WTC11 (cell line): Measurements from ENCODE around the gene CANX.

Source experiments
- CBFB ChIP-seq: sonication (generic); formaldehyde crosslinking; IDR thresholded peaks from 2 replicates; pipeline ENCODE4 v1.8.1; 2022; ENCODE audit warnings: mild to moderate bottlenecking, low read depth, missing genetic modification reagents
- RELA ChIP-seq: sonication (generic); formaldehyde crosslinking; IDR thresholded peaks from 2 replicates; pipeline ENCODE4 v1.8.1; 2022; ENCODE audit warnings: missing genetic modification reagents, mild to moderate bottlenecking, borderline replicate concordance
- TEAD1 ChIP-seq: sonication (generic); formaldehyde crosslinking; IDR thresholded peaks from 2 replicates; pipeline ENCODE4 v1.8.0; 2022; ENCODE audit warnings: mild to moderate bottlenecking, missing genetic modification reagents
- ZNF232 ChIP-seq: sonication (generic); formaldehyde crosslinking; IDR thresholded peaks from 2 replicates; pipeline ENCODE4 v1.8.0; 2022; ENCODE audit warnings: mild to moderate bottlenecking, missing genetic modification reagents
- TF ChIP-seq, protein P1 (sequence below): fragments of 200-600 bp; IDR thresholded peaks from 2 replicates; pipeline ENCODE4 v1.8.0; 2022; ENCODE audit warnings: antibody characterized with exemption
- TF ChIP-seq, protein P2 (sequence below): sonication (generic); formaldehyde crosslinking; IDR thresholded peaks from 2 replicates; pipeline ENCODE4 v1.8.0; 2022; ENCODE audit warnings: mild to moderate bottlenecking, missing genetic modification reagents
- TF ChIP-seq, protein P3 (sequence below): sonication (generic); formaldehyde crosslinking; IDR thresholded peaks from 2 replicates; pipeline ENCODE4 v1.8.1; 2023; ENCODE audit warnings: mild to moderate bottlenecking, missing genetic modification reagents, moderate library complexity
- TF ChIP-seq, protein P4 (sequence below): sonication (generic); formaldehyde crosslinking; IDR thresholded peaks from 2 replicates; pipeline ENCODE4 v1.8.0; 2022; ENCODE audit warnings: mild to moderate bottlenecking, missing genetic modification reagents

DNA sequence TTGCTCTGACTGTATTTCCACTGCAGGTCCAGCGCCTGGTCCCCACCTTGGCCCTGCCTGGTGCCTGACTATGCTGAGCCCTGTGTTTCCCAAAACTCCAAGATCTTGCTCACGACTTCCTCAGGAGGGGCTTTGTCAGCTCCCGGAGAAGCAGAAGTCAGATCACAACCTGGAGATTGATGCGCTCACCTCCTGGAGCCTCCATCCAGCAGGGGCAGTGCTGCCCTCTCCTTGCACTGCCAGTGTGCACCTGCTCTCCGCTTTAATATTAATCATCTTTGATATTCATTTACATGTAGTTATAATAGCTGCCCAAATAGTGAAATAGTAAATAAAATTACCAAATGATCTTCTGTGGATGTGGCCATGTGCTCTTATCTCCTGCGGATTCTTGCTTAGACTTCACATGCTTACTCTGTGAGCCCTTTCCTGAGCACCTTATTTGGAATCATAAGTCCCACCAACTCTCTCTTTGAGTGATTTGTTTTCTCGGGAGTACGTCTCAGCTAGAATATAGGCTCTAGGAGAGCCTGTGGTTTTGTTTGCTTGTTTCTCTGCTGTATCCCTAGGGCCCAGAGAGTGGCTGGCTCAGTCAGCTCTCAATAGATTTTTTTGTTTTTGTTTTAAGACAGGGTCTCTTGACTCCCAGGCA is 51.2 kb downstream of the CANX start:
- TF ChIP-seq, protein P1, sequence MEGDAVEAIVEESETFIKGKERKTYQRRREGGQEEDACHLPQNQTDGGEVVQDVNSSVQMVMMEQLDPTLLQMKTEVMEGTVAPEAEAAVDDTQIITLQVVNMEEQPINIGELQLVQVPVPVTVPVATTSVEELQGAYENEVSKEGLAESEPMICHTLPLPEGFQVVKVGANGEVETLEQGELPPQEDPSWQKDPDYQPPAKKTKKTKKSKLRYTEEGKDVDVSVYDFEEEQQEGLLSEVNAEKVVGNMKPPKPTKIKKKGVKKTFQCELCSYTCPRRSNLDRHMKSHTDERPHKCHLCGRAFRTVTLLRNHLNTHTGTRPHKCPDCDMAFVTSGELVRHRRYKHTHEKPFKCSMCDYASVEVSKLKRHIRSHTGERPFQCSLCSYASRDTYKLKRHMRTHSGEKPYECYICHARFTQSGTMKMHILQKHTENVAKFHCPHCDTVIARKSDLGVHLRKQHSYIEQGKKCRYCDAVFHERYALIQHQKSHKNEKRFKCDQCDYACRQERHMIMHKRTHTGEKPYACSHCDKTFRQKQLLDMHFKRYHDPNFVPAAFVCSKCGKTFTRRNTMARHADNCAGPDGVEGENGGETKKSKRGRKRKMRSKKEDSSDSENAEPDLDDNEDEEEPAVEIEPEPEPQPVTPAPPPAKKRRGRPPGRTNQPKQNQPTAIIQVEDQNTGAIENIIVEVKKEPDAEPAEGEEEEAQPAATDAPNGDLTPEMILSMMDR: no peak
- TF ChIP-seq TEAD1 (no peak), RELA (no peak), CBFB (CRISPR knock-in tag) (no peak), ZNF232 (CRISPR knock-in tag) (no peak)
- TF ChIP-seq, protein P2, sequence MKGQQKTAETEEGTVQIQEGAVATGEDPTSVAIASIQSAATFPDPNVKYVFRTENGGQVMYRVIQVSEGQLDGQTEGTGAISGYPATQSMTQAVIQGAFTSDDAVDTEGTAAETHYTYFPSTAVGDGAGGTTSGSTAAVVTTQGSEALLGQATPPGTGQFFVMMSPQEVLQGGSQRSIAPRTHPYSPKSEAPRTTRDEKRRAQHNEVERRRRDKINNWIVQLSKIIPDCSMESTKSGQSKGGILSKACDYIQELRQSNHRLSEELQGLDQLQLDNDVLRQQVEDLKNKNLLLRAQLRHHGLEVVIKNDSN (CRISPR knock-in tag): no peak
- TF ChIP-seq, protein P3, sequence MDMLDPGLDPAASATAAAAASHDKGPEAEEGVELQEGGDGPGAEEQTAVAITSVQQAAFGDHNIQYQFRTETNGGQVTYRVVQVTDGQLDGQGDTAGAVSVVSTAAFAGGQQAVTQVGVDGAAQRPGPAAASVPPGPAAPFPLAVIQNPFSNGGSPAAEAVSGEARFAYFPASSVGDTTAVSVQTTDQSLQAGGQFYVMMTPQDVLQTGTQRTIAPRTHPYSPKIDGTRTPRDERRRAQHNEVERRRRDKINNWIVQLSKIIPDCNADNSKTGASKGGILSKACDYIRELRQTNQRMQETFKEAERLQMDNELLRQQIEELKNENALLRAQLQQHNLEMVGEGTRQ (CRISPR knock-in tag): no peak
- TF ChIP-seq, protein P4, sequence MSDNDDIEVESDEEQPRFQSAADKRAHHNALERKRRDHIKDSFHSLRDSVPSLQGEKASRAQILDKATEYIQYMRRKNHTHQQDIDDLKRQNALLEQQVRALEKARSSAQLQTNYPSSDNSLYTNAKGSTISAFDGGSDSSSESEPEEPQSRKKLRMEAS (CRISPR knock-in tag): no peak
